Bronchial epithelial cell (primary cell): Measurements from ENCODE around the gene PTGIS. TPM values are rescaled to one million over a fixed set of nuclear protein-coding genes. Genes with fewer than 3 reads are reported as not detected.

ENCODE experiments used
- DNase-seq: peaks from one replicate; pipeline ENCODE4 v3.0.0-alpha.2; 2010; ENCODE audit warnings: low read depth
- FAIRE-seq: peaks from 2 replicates; lab custom pipeline; 2011; peaks lifted over from hg19 to GRCh38; lab: Jason Lieb, UNC
- H3K27me3 ChIP-seq: 2 replicates; pipeline ENCODE4 v1.5.1; 2011; ENCODE audit warnings: low read length; ENCODE audit not compliant: control insufficient read depth, insufficient read depth
- H3K36me3 ChIP-seq: 2 replicates; pipeline ENCODE4 v1.5.1; 2011; ENCODE audit warnings: low read length; ENCODE audit not compliant: control insufficient read depth, insufficient read depth
- H3K4me3 ChIP-seq: 2 replicates; pipeline ENCODE4 v1.5.1; 2011; ENCODE audit warnings: mild to moderate bottlenecking, low read depth, low read length, control low read depth
- total RNA-seq: library from RNA; depleted of rRNA; stranded (reverse); fragments of >200 nt; gene quantifications from 2 replicates; pipeline ENCODE4 v1.2.1, GENCODE V29; 2014
- TF ChIP-seq, protein P1 (sequence below): IDR thresholded peaks from 2 replicates; pipeline ENCODE4 v1.5.1; 2011; ENCODE audit warnings: mild to moderate bottlenecking, moderate library complexity, low read length, control low read depth, inconsistent platforms; ENCODE audit not compliant: insufficient read depth, severe bottlenecking

Gene PTGIS
- total RNA-seq, 1 donor from 2014 or later: 4.7 TPM

- FAIRE-seq: no peak
- no peak for DNase-seq
- H3K36me3 ChIP-seq: no peaks in the 10 kb centered on the region
- TF ChIP-seq, protein P1, sequence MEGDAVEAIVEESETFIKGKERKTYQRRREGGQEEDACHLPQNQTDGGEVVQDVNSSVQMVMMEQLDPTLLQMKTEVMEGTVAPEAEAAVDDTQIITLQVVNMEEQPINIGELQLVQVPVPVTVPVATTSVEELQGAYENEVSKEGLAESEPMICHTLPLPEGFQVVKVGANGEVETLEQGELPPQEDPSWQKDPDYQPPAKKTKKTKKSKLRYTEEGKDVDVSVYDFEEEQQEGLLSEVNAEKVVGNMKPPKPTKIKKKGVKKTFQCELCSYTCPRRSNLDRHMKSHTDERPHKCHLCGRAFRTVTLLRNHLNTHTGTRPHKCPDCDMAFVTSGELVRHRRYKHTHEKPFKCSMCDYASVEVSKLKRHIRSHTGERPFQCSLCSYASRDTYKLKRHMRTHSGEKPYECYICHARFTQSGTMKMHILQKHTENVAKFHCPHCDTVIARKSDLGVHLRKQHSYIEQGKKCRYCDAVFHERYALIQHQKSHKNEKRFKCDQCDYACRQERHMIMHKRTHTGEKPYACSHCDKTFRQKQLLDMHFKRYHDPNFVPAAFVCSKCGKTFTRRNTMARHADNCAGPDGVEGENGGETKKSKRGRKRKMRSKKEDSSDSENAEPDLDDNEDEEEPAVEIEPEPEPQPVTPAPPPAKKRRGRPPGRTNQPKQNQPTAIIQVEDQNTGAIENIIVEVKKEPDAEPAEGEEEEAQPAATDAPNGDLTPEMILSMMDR: no peak
- peaks cover 4% of the 10 kb centered on the region for H3K27me3 ChIP-seq
- H3K4me3 ChIP-seq: no peak overlapping the region
Measured at GRCh38 chr20:49486064-49486463, 81.9 kb downstream of the PTGIS start.

- peaks cover 4% of the 10 kb centered on the region for H3K27me3 ChIP-seq
- H3K36me3 ChIP-seq: no peaks in the 10 kb centered on the region
- DNase-seq (no peak), FAIRE-seq (no peak)
- TF ChIP-seq, protein P1: no peak
- H3K4me3 ChIP-seq: no peak overlapping the region
Measured at GRCh38 chr20:49485563-49485962, 82.4 kb downstream of the PTGIS start.

DNA sequence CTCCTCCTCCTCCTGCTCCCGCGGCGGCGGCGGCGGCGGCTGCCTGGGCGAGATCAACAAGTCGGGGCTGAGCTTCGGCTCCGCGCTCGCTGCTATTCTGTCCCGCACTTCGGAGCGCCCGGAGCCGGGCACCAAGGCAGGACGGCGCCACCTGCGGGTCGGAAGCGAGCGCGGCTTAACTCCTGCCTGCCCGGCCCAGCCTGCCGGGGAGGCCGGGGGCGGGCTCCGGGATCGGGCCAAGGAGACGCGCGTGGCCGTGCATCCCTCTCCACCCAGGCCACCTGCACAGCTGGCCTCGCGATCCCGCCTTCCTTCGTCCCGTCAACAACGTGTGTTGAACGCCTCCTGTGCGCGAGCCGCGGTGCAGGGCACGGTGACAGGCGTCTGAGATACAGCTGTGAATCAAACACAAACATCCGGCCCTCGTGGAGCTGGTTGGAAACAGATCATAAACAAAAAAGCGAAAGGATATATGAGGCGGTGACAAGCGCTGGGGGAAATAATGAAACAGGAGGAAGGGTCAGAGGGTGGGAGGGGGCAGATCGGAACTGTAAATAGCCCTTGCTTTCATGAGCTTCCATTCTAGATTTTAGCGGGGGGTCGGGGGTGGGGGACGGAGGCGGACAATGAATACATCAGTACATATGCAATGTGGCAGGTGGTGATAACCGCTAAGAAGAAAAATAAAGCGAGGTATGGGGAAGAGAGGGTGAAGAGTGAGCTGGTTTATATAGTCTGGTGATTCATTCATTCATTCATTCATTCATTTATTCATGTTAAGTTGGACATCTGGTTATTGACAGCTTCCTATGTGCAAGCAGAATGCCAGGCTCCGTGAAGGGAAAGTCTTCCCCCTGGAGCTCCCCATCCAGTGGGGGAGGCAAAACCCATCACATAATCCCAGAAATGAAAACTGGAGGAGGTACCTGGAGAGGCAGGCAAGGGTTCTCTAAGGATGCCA is 83.5 kb downstream of the PTGIS start:
- peaks cover 4% of the 10 kb centered on the region for H3K27me3 ChIP-seq
- no peaks in the 10 kb centered on the region for H3K36me3 ChIP-seq
- H3K4me3 ChIP-seq: peak overlapping the region; percentile 21
- DNase-seq (peak; percentile 54), FAIRE-seq (no peak)
- TF ChIP-seq, protein P1: peak; percentile 92

GRCh38 chr20:49483696-49484123 is 84.2 kb downstream of the PTGIS start:
- DNase-seq (no peak), FAIRE-seq (no peak)
- TF ChIP-seq, protein P1: no peak
- peaks cover 4% of the 10 kb centered on the region for H3K27me3 ChIP-seq
- no peaks in the 10 kb centered on the region for H3K36me3 ChIP-seq
- no peak overlapping the region for H3K4me3 ChIP-seq

DNA sequence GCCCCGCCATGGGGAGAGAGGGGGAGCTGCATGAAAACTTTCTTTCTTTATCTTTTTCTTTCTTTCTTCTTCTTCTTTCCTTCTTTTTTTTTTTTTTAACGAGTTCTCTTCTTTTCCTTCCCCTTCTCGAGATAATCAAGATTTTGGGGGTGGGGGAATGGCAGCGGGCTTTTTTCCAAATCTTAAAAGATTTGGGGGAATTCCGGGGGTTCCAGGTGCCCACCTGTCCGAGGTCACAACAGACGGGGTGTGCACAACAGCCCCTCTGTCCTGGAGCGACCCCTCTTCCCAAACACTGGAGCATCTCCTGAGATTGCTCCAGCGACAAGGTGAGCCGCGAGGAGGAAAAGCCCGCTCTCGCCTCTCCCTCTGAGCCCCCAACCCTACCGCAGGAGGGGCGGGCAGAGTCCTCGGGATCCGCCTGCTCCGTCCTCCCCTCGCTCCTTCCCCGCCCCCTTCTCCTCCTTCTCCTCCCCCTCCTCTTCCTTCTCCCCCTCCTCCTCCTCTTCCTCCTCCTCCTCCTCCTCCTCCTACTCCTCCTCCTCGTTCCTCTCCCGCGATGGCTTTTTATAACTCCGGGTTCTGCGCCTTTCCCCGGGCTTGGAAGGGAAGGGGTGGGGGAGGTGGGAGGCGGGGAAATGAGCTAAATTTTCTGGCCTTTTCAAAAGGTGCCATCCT is 84.8 kb downstream of the PTGIS start:
- Histone ChIP-seq H3K4me3 (no peak overlapping the region), H3K27me3 (peaks cover 3% of the 10 kb centered on the region), H3K36me3 (no peaks in the 10 kb centered on the region)
- FAIRE-seq (no peak), DNase-seq (no peak)
- TF ChIP-seq, protein P1: no peak
